ENCODE results near the gene AGTR1. TPM values are rescaled to one million over a fixed set of nuclear protein-coding genes. Genes with fewer than 3 reads are reported as not detected.

AGTR1 gene
- 0.10 TPM for total RNA-seq

DNA sequence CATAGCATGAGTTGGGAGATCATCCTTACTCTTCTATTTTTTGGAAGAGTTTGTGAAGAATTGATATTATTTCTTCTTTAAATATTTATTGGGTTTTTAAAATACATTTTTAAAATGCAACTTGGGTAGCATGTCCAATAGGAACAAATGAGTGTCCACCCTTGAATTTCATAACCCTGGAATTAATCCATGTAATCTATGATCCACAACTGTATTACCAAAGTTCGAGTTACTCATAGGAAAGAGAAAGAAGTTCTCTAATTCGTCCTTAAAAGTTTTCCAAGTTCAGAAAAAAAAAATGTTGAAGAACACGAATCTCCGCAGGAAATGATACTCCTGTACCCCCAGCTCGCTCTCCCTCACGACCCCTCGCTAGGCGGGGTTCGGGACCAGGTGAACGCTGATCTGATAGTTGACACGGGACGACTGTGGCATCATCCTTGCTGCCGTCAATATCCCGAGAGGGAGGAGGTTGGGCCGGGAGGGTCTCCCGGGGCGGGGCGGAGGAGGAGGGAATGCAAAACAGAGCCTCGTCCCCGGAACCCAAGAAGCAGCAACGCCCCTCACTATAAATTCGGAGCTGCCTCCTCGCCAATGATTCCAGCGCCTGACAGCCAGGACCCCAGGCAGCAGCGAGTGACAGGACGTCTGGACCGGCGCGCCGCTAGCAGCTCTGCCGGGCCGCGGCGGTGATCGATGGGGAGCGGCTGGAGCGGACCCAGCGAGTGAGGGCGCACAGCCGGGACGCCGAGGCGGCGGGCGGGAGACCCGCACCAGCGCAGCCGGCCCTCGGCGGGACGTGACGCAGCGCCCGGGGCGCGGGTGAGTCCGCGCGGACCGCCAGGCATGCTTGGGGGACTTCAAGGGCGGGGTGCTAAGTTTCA, at the start of gene AGTR1:
AGTR1 (plus strand) TSS at position 598 of the 884 bp plus-strand sequence. CDS start 43,133 bp downstream, outside the sequence.
- no peak within 1 kb of the TSS for H3K4me3 ChIP-seq (ENCODE audit: low read length)
- H3K4me1 ChIP-seq (ENCODE audit: insufficient read depth, low read length) = no peaks in the 10 kb centered on the region
- H3K9me3 ChIP-seq (ENCODE audit: low read depth, low read length) = no peaks in the 10 kb centered on the region
- H3K27me3 ChIP-seq (ENCODE audit: insufficient read depth, low read length) = peaks cover 45% of the 10 kb centered on the region

DNA sequence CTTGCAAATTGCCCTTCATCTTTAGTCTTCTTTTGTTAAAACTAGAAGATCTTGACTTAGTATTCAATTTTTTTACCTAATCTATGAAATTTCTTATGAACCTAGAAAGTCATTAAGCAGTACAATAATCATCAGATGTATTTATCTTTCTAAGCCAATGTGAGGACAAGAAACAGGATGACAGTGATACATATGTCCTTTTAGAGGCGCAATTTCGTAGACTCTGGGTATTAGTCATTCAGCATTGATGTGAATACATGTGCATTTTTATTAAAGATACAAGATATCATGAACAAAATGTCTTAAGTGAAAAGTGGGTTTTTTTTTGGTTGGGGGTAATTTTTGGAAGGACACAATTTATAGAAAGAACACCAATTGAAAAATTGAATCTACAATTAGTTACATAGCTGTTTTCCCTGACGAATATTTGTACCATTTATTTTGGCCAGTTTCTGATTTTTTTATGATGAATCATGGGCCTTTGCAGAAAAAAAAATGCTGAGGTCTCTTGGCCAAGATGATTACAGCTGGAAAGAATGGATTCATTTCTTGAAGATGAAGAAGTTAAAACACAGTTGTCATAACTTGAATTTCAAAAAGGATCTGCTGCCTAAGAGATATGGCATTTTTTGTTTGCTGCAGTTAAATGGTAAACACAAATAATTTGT, 48.9 kb upstream of the AGTR1 start:
- no peaks in the 10 kb centered on the region for H3K27me3 ChIP-seq (ENCODE audit: insufficient read depth, low read length)
- H3K4me3 ChIP-seq (ENCODE audit: low read length) = no peak overlapping the region
- no peaks in the 10 kb centered on the region for H3K9me3 ChIP-seq (ENCODE audit: low read depth, low read length)
- H3K4me1 ChIP-seq (ENCODE audit: insufficient read depth, low read length) = no peaks in the 10 kb centered on the region

DNA sequence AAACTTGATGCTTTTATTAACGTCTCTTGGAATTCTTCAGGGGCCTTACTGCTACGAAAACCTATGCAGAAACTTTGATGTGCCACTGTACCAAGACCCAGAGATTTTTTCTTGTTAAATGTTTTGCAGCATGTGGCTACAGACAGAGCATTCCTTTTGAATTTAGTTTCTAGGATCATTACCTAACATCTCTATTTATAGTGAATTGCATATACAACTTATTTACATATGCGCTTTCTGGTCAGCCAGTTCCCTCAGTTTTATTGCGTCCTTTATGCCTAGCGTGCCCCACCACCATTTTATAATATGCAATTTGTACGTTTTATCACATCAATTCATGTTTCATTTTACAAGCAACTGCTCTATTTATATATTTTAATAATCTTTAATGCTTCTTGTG, 46.2 kb upstream of the AGTR1 start:
- no peaks in the 10 kb centered on the region for H3K4me1 ChIP-seq (ENCODE audit: insufficient read depth, low read length)
- no peaks in the 10 kb centered on the region for H3K9me3 ChIP-seq (ENCODE audit: low read depth, low read length)
- no peaks in the 10 kb centered on the region for H3K27me3 ChIP-seq (ENCODE audit: insufficient read depth, low read length)
- no peak overlapping the region for H3K4me3 ChIP-seq (ENCODE audit: low read length)

DNA sequence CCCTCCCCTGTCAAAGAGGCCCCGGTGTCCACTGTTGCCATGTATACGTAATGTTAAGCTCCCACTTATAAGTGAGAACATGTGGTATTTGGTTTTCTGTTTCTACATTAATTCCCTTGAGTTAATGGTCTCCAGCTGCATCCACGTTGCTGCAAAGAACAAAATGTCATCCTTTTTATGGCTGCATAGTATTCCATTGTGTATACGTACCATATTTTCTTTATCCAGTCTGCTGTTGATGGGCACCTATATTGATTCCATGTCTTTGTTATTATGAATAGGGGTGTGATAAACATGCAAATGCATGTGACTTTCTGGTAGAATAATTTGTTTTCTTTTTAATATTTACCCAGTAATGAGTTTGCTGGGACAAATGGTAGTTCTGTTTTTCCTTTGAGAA, 43.3 kb upstream of the AGTR1 start:
- no peaks in the 10 kb centered on the region for H3K4me1 ChIP-seq (ENCODE audit: insufficient read depth, low read length)

DNA sequence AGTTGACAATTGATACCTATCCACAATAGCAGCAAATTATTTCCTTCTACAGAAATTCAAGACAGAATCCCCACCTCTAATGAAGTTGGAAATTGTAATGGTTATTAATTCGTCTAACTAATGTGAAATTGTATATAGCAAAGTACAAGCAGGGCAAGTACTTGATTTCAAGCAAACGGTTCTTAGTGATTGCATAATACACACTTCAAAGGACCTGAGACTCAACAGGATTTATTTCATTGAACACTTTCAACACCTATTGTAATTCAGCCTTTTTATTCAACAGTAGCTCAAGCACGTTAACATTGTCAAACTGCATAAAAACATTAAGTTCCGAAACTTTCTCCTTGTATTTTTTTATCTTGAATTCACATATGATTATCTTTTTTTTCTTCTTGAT, 40.2 kb upstream of the AGTR1 start:
- Histone ChIP-seq H3K27me3 (ENCODE audit: insufficient read depth, low read length) (no peaks in the 10 kb centered on the region), H3K9me3 (ENCODE audit: low read depth, low read length) (no peaks in the 10 kb centered on the region), H3K4me3 (ENCODE audit: low read length) (no peak overlapping the region), H3K4me1 (ENCODE audit: insufficient read depth, low read length) (no peaks in the 10 kb centered on the region)

More for the DNA sequence above, 43.3 kb upstream of the AGTR1 start:
- H3K27me3 ChIP-seq (ENCODE audit: insufficient read depth, low read length) = no peaks in the 10 kb centered on the region
- no peak overlapping the region for H3K4me3 ChIP-seq (ENCODE audit: low read length)
- no peaks in the 10 kb centered on the region for H3K9me3 ChIP-seq (ENCODE audit: low read depth, low read length)

DNA sequence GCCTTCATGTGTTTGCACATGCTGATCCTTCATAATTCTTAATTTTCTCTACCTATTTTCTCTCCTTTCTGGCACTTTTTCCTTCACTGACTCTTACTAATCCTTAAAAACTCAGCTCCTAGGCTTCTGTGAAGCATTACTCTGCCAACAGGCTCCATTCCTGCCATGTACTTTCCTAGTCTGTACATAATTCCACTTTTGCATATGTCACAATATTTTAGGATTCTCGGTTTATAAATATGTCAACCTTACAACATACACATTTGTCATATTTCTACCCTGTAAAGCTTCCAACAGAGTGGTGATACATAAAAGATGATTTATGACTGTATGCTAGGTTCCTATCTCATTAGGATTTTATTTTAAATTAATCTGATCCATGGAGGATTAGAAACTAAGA, 38.2 kb upstream of the AGTR1 start:
- Histone ChIP-seq H3K4me3 (ENCODE audit: low read length) (no peak overlapping the region), H3K9me3 (ENCODE audit: low read depth, low read length) (no peaks in the 10 kb centered on the region), H3K4me1 (ENCODE audit: insufficient read depth, low read length) (no peaks in the 10 kb centered on the region), H3K27me3 (ENCODE audit: insufficient read depth, low read length) (no peaks in the 10 kb centered on the region)

DNA sequence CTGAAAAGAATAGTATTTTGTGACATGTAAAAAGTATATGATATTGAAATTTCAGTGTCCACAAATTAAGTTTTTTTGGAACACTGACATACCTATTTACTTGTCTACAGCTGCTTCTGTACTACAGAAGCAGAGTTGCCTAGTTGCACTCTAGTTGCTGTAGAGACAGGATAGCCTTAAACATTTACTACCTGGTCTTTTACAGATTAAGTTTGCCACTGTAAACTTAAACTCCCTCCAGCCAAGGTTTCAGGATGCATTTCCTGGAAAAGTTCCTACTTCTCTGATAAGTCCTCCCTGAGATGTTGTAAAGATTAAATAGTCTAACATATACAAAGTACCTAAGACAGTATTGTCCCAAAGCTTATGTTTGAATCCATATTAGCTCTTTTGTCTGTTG, 17.4 kb upstream of the AGTR1 start:
- Histone ChIP-seq H3K4me1 (ENCODE audit: insufficient read depth, low read length) (no peaks in the 10 kb centered on the region), H3K4me3 (ENCODE audit: low read length) (no peak overlapping the region), H3K27me3 (ENCODE audit: insufficient read depth, low read length) (no peaks in the 10 kb centered on the region), H3K9me3 (ENCODE audit: low read depth, low read length) (no peaks in the 10 kb centered on the region)

DNA sequence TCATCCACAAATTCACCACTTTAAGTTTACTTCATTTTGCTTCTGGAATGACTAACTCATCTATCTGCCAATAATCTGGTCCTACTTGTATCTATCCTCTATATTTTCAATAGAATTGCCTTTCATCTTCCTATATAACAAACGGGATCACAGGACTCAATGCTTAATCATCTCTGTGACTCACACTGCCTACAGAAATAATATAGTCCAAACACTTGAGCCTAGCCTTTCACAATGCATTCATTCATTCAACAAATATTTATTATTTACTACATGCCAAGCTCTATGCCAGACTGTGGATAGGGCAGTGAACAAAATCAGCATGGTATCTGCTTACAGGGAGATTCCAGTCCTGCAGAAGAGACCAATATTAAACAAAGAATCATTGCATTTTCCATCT, 16.6 kb upstream of the AGTR1 start:
- Histone ChIP-seq H3K4me1 (ENCODE audit: insufficient read depth, low read length) (no peaks in the 10 kb centered on the region), H3K4me3 (ENCODE audit: low read length) (no peak overlapping the region), H3K27me3 (ENCODE audit: insufficient read depth, low read length) (no peaks in the 10 kb centered on the region), H3K9me3 (ENCODE audit: low read depth, low read length) (no peaks in the 10 kb centered on the region)

DNA sequence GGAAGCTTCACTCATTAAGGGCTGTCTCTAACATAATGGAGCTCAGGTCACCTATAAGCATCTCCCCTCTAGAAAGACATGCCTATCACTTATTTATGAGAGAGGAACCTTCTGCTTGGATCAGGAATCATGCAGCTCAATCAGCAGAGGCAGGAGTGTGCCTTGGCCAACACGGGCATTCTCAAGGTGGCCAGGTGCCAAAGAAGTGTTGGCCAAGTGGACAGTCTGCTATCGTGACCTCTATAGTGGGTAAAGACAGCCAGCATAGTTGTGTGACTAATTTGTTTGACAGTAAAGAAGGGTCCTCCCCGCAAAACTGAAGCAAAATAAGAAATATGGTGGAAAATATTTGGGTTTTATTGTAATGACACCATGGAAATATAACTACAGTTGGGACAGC, 14.7 kb upstream of the AGTR1 start:
- Histone ChIP-seq H3K4me1 (ENCODE audit: insufficient read depth, low read length) (no peaks in the 10 kb centered on the region), H3K4me3 (ENCODE audit: low read length) (no peak overlapping the region), H3K9me3 (ENCODE audit: low read depth, low read length) (no peaks in the 10 kb centered on the region)

DNA sequence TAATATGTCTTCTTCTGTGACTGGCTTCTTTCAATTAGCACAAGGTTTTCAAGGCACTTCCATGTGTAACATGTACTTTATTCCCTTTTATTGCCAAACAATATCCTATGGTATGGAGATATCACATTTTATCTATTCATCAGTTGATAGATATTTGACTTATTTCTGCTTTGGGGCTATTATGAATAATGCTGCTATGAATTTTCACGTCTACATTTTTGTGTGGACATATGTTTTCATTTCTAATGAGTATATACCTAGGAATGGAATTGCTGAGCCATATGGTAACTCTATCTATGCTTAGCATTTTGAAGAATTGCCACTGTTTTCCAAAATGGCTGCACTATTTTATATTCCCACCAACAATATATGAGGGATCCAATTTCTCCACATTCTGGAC, 3.6 kb upstream of the AGTR1 start:
- H3K4me3 ChIP-seq (ENCODE audit: low read length) = no peak overlapping the region
- H3K4me1 ChIP-seq (ENCODE audit: insufficient read depth, low read length) = no peaks in the 10 kb centered on the region
- no peaks in the 10 kb centered on the region for H3K9me3 ChIP-seq (ENCODE audit: low read depth, low read length)
- H3K27me3 ChIP-seq (ENCODE audit: insufficient read depth, low read length) = peaks cover 32% of the 10 kb centered on the region

More for the DNA sequence above, 14.7 kb upstream of the AGTR1 start:
- no peaks in the 10 kb centered on the region for H3K27me3 ChIP-seq (ENCODE audit: insufficient read depth, low read length)

DNA sequence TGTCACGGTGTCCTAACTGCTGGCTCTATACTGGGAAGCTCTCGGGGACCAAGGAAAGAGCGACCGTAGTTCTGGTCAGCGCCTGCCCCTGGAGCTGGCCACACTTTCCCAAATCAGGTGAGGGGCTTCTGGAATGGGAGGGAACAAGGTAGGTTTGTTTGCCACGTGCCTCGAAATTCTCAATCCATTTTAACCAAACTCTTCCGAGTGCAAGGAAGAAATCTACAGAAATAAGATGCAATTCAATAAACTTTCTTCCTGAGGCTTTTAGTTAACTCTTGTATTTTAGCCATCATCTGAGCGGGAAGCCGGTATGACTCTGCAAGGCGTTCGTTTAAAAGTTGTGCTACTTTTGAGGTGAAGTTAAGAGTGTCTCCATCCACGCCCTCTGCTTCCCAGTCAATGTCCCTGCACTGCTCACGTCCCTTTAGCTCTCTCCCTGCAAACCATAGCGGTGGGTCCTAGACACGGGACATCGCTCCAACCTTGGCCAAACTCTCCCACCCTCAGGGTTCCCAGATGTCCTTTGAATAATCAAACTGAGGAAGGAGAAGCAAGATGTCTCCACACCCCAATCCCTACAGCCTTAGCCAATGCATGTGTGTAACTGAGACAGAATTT, 597 bp downstream of the AGTR1 start:
- Histone ChIP-seq H3K27me3 (ENCODE audit: insufficient read depth, low read length) (peaks cover 45% of the 10 kb centered on the region), H3K4me3 (ENCODE audit: low read length) (no peak overlapping the region), H3K4me1 (ENCODE audit: insufficient read depth, low read length) (no peaks in the 10 kb centered on the region), H3K9me3 (ENCODE audit: low read depth, low read length) (no peaks in the 10 kb centered on the region)

DNA sequence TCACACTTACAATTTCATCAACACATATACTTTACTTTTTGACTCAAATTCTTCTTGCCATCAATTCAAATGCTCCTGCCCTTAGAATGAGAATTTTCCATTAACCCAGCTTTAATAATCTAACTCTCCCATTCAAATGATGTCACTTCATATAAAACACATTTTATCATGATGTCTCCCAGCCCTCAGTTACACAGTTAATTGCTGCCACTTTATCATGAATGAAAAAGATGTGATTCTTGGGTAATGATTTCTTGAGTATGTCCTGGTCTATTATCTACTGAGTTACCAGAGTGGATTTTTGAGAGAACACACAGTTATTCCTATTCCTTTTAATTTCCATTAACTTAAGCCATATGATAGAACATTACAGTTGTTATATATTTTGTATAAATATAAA, 7.6 kb downstream of the AGTR1 start:
- Histone ChIP-seq H3K4me3 (ENCODE audit: low read length) (no peak overlapping the region), H3K27me3 (ENCODE audit: insufficient read depth, low read length) (peaks cover under 1% of the 10 kb centered on the region), H3K9me3 (ENCODE audit: low read depth, low read length) (no peaks in the 10 kb centered on the region), H3K4me1 (ENCODE audit: insufficient read depth, low read length) (no peaks in the 10 kb centered on the region)

DNA sequence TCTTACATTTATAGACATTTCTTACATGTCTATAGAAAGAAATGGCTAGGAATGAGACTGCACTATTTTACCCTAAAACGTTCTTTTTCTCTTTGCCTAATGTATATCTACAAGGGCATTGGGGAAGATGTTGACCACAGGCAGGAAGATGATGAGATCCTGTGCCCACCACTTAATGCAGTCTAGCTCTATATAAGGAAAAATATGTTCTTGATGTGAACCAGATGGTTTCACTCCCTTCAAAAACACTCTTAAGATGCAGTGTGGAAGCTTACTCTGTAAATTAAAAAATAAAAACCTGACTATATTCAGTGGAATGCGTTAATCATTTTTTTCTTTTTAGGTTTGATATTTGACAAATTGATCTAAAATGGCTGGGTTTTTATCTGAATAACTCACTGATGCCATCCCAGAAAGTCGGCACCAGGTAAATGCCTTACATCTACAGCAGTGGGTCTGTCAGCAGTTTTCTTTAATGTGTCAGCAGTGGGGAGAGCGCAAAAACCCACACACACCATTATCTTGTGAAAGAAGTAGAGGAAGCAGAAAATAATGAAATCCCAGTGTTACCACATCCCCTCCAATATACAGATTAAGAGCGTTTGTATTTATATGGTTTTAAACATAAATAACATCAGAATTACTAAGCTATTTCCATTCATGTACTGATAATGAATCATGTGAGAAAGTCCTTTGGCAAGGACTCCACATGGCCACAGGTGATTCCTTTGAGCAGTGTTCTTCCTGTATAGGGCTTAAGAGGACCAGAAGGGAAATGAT, 10.1 kb downstream of the AGTR1 start:
- no peaks in the 10 kb centered on the region for H3K27me3 ChIP-seq (ENCODE audit: insufficient read depth, low read length)
- H3K4me3 ChIP-seq (ENCODE audit: low read length) = no peak overlapping the region
- H3K4me1 ChIP-seq (ENCODE audit: insufficient read depth, low read length) = no peaks in the 10 kb centered on the region
- H3K9me3 ChIP-seq (ENCODE audit: low read depth, low read length) = no peaks in the 10 kb centered on the region

DNA sequence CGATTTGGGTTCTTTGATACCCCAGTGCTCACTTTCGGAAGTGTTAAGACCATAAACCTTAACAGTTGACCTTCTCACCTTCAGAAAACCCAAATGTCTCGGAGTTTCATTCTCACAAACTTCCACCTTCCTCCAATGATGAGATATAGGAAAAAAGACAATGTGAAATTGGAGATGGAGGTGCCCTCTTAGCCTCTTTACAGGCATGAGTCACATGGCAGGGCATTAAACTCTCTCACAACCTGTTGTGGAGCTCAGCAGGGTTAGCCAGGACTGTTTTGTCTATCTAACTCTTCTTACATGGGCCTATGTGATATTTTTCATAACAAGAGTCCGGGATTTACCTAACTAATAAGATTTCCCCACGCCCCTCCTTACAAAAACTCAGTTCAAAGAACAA, 10.7 kb downstream of the AGTR1 start:
- Histone ChIP-seq H3K27me3 (ENCODE audit: insufficient read depth, low read length) (no peaks in the 10 kb centered on the region), H3K9me3 (ENCODE audit: low read depth, low read length) (no peaks in the 10 kb centered on the region), H3K4me3 (ENCODE audit: low read length) (no peak overlapping the region), H3K4me1 (ENCODE audit: insufficient read depth, low read length) (no peaks in the 10 kb centered on the region)
